Colonic mucosa (tissue), 4 donors: ENCODE measurements around the gene TUT7. TPM values are rescaled to one million over a fixed set of nuclear protein-coding genes. Genes with fewer than 3 reads are reported as not detected.

Experiments used
- DNase-seq: peaks from one replicate; pipeline ENCODE4 v3.0.0-alpha.2; 2020
- H3K27ac ChIP-seq: fragments of 200-600 bp; one replicate; pipeline ENCODE4 v1.8.0; 2021
- H3K27me3 ChIP-seq: fragments of 200-600 bp; one replicate; pipeline ENCODE4 v1.8.0; 2021
- H3K36me3 ChIP-seq: fragments of 200-600 bp; one replicate; pipeline ENCODE4 v1.8.0; 2021
- H3K4me1 ChIP-seq: fragments of 200-600 bp; one replicate; pipeline ENCODE4 v1.8.0; 2021; ENCODE audit warnings: mild to moderate bottlenecking
- H3K4me3 ChIP-seq: fragments of 200-600 bp; one replicate; pipeline ENCODE4 v1.8.0; 2021
- H3K9ac ChIP-seq, 2 donors: one replicate each; pipeline ENCODE4 v1.7.0; 2013; ENCODE audit warnings: control low read depth in 2 of 2, low read depth in 2 of 2, low read length in 2 of 2
- H3K9me3 ChIP-seq: fragments of 200-600 bp; one replicate; pipeline ENCODE4 v1.8.0; 2021
- CTCF ChIP-seq: fragments of 200-600 bp; IDR thresholded peaks from one replicate; pipeline ENCODE4 v1.8.0; 2022; ENCODE audit warnings: antibody characterized with exemption, mild to moderate bottlenecking
- intact Hi-C: fragments of 100-400 bp; cut with DNase I; formaldehyde crosslinking; loops from one replicate; pipeline ENCODE4 v1.14.1; 2022
- total RNA-seq, 2 donors: library from RNA; stranded (reverse); fragmentation: NEBNext Ultra II Directional in 1 of 2; extraction: Animal tissue kit (Norgen Biotek cat#: 25700) in 1 of 2; gene quantifications; one replicate each; pipeline ENCODE4 v1.2.1, GENCODE V29; 2021
- donor health status: healthy.
- donor health status: DM: no; HTN: no; CAD: no.
- donor health status: DM: no; HTN: no; CAD: no.

The TUT7 gene
- total RNA-seq, 2 donors from 2014 or later: 31.5 to 42.4 TPM

- no peak overlapping the region for H3K27ac ChIP-seq
- DNase-seq: no peak
- H3K27me3 ChIP-seq: no peaks in the 10 kb centered on the region
- H3K9ac ChIP-seq: no peak overlapping the region
- no peak for TF ChIP-seq CTCF
- no peaks in the 10 kb centered on the region for H3K4me1 ChIP-seq
- intact Hi-C loops: no loop called here
- no peak overlapping the region for H3K4me3 ChIP-seq
- H3K36me3 ChIP-seq: no peaks in the 10 kb centered on the region
- no peaks in the 10 kb centered on the region for H3K9me3 ChIP-seq
Measured at GRCh38 chr9:86272221-86272620, 82.0 kb downstream of the TUT7 start.

DNA sequence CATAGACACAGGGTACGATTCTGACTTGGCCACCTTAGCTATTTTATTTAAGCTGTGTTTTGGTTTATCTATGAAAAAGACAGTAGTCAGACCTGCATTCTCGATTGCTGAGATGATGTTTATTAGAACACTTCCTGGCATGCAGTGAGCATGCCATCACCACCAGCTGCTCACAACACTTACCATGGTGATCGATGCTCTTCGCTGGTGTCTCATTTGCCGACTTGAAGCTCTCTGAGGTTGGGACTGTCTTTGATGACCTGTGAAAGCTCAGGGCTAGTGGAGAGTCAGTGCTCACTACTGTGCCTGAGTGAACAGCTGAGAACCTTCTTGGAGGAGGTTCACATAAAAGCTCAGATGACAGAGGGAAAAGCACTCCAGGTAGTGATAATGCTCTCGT is 90.3 kb downstream of the TUT7 start:
- no peaks in the 10 kb centered on the region for H3K36me3 ChIP-seq
- DNase-seq: no peak
- intact Hi-C loops: no loop called here
- H3K27ac ChIP-seq: no peak overlapping the region
- no peak for TF ChIP-seq CTCF
- H3K27me3 ChIP-seq: no peaks in the 10 kb centered on the region
- no peak overlapping the region for H3K9ac ChIP-seq
- H3K4me1 ChIP-seq: no peaks in the 10 kb centered on the region
- no peak overlapping the region for H3K4me3 ChIP-seq
- no peaks in the 10 kb centered on the region for H3K9me3 ChIP-seq

DNA sequence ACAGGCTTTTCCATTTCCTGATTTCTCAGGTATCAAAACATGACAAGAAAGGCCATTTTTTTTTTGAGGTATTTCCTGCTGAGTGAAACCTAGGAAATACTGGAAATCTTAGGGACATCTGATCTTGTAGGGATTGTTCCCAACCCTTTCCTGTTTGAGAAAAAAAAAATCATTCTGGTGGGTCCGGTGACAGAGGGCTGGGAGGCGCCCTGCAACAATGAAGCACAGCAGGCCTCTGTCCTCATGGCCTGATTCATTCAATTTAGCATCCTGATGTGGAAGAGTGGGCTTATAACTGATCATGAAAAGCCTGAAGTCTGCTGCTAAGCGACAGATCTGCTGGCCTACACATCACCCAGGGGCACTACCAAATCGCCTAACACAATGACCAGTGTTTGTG is 91.7 kb downstream of the TUT7 start:
- no peaks in the 10 kb centered on the region for H3K4me1 ChIP-seq
- TF ChIP-seq CTCF: no peak
- intact Hi-C loops: no loop called here
- H3K9me3 ChIP-seq: no peaks in the 10 kb centered on the region
- H3K36me3 ChIP-seq: no peaks in the 10 kb centered on the region
- no peak for DNase-seq
- H3K4me3 ChIP-seq: no peak overlapping the region
- no peaks in the 10 kb centered on the region for H3K27me3 ChIP-seq
- H3K27ac ChIP-seq: no peak overlapping the region
- no peak overlapping the region for H3K9ac ChIP-seq

GRCh38 chr9:86259557-86259956 is 94.7 kb downstream of the TUT7 start, which contains the start of gene C9orf153:
C9orf153 (minus strand) TSS chr9:86259657; CDS start chr9:86229603, 30,054 bp downstream.
- Histone ChIP-seq H3K4me1 (no peaks in the 10 kb centered on the region), H3K4me3 (no peak within 1 kb of the TSS), H3K27me3 (no peaks in the 10 kb centered on the region), H3K9ac (no peak within 1 kb of the TSS), H3K9me3 (no peaks in the 10 kb centered on the region), H3K27ac (no peak within 1 kb of the TSS), H3K36me3 (no peaks in the 10 kb centered on the region)
- TF ChIP-seq CTCF: no peak
- intact Hi-C loops: no loop called here
- DNase-seq: no peak

DNA sequence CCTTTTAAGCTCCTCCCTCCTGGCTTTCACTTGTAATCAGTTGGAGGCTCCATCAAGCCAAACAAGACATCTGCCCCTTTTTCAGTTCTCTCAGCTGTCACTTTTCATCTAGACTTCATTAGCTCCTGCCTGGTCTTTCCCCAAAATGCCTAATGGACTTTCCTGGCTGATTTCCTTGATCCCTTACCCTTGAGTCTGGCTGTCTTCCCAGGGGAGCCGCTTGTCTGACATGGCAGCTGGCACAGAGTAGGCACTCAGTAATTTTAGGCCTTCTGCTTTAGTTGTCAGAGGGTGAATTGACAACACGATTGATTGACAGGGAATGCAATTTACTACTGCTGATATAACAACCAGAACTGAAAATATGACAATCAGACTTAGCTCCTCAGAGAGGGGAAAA is 96.8 kb downstream of the TUT7 start:
- intact Hi-C loops: no loop called here
- H3K9me3 ChIP-seq: no peaks in the 10 kb centered on the region
- no peaks in the 10 kb centered on the region for H3K4me1 ChIP-seq
- no peak overlapping the region for H3K4me3 ChIP-seq
- no peaks in the 10 kb centered on the region for H3K27me3 ChIP-seq
- no peak overlapping the region for H3K27ac ChIP-seq
- no peak overlapping the region for H3K9ac ChIP-seq
- TF ChIP-seq CTCF: no peak
- no peak for DNase-seq
- no peaks in the 10 kb centered on the region for H3K36me3 ChIP-seq

DNA sequence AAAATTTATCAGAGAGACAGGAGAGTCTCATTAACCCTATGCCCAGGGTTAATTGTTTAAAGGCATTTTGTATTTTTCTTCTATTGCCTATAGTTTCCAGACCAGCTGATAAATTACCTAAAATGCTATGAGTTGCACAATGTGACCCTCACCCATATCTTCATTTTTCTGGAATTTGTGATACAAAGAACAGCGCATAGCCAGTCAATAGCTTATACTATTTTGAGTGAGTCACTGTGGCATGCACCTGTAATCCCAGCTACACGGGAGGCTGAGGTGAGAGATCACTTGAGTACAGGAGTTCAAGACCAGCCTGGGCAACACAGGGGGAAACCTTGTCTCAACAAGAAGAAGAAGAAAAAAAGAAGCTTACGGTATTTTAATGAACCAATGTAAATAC is 97.6 kb downstream of the TUT7 start:
- Histone ChIP-seq H3K4me1 (no peaks in the 10 kb centered on the region), H3K4me3 (no peak overlapping the region), H3K27ac (no peak overlapping the region), H3K9me3 (no peaks in the 10 kb centered on the region), H3K36me3 (no peaks in the 10 kb centered on the region), H3K27me3 (no peaks in the 10 kb centered on the region), H3K9ac (no peak overlapping the region)
- intact Hi-C loops: no loop called here
- TF ChIP-seq CTCF: no peak
- DNase-seq: no peak
